ENCODE measurements around the gene EBF3. TPM values are rescaled to one million over a fixed set of nuclear protein-coding genes. Genes with fewer than 3 reads are reported as not detected.

The EBF3 gene
- total RNA-seq, 4 donors from 2014 or later, result 2.5 to 4.9 (median 4.6) TPM

DNA sequence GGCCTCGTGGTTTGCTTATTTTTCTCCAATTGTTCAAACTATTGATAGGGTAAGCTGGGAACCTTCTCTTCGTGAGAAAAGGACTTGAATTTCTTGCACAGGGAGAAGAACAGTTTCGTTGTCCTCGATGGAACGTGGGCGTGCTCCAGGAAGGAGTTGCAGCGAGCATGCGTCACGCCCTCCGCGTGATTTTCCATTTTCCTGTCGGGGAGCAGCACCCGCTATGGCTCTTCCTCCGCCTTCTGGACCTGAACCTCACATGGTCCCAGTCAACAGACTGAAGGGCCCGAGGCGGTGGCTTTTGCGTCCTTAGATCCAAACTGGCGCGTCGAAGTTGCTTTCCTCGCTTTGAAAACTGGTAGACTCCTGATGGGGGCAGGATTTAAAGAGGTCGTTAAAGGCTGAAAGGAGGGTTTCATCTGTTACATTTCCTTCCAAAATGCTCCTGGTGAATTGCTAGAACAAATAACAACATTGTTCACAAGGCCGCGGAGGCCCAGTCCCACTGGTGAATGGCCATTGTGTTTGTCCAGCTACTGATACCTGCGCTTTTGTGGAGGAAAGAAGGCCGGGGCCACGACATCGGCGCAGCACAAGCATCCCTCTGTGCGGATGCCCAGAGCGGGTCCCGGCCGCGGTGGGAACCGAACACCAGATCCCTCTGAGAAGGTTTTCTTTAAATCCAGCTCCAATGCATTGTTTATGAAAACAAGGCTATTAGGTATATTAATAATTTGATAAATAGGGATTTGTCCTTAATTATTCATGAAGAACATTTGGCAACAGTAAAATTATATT lies 75.9 kb downstream of the EBF3 start:
- ATAC-seq, result no peak
- WGBS, 2 donors (ENCODE audit: low coverage in 1 of 2), result 83 to 93% methylated on average over 2 to 29 of the region's 35 CpGs
- Histone ChIP-seq H3K4me3 (no peak overlapping the region), H3K36me3 (no peaks in the 10 kb centered on the region), H3K27ac (no peak overlapping the region), H3K9me3 (no peaks in the 10 kb centered on the region), H3K4me1 (no peaks in the 10 kb centered on the region), H3K27me3 (peaks cover 27% of the 10 kb centered on the region)
- TF ChIP-seq POLR2A (IDR thresholded peaks at IDR 0.05), result no peak
- TF ChIP-seq, protein P1, sequence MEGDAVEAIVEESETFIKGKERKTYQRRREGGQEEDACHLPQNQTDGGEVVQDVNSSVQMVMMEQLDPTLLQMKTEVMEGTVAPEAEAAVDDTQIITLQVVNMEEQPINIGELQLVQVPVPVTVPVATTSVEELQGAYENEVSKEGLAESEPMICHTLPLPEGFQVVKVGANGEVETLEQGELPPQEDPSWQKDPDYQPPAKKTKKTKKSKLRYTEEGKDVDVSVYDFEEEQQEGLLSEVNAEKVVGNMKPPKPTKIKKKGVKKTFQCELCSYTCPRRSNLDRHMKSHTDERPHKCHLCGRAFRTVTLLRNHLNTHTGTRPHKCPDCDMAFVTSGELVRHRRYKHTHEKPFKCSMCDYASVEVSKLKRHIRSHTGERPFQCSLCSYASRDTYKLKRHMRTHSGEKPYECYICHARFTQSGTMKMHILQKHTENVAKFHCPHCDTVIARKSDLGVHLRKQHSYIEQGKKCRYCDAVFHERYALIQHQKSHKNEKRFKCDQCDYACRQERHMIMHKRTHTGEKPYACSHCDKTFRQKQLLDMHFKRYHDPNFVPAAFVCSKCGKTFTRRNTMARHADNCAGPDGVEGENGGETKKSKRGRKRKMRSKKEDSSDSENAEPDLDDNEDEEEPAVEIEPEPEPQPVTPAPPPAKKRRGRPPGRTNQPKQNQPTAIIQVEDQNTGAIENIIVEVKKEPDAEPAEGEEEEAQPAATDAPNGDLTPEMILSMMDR (IDR thresholded peaks at IDR 0.05), result no peak
- TF ChIP-seq POLR2AphosphoS5 (IDR thresholded peaks at IDR 0.05), result no peak
- no peak for TF ChIP-seq EP300 (IDR thresholded peaks at IDR 0.05)

DNA sequence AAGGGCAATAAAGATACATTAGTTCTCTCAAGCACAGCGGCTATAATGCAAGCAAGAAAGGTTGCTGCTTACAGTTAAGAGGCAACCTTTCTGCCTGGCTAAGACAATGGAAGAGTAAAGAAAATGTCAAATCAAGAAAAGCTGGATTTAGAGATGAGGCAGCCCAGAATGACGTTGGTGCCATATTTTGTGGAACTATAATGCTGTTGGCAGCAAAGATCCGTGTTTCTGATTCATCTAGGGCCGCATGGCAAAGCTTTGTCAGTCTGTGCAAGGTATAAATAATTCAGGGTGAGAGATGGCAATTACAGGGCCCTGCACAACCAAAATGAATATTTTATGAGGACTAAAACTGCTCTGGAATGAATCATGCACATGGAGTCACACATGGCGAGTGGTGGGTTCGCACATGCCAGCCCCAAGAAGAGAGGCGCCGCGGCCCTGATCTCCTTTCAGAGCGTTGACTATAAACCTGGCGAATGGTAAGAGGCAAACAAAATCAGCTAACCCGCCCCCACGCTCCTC lies 76.6 kb downstream of the EBF3 start:
- no peak for ATAC-seq
- no peaks in the 10 kb centered on the region for H3K4me1 ChIP-seq
- WGBS, 2 donors (ENCODE audit: low coverage in 1 of 2), result 86 to 89% methylated on average over 4 to 13 of the region's 13 CpGs

DNA sequence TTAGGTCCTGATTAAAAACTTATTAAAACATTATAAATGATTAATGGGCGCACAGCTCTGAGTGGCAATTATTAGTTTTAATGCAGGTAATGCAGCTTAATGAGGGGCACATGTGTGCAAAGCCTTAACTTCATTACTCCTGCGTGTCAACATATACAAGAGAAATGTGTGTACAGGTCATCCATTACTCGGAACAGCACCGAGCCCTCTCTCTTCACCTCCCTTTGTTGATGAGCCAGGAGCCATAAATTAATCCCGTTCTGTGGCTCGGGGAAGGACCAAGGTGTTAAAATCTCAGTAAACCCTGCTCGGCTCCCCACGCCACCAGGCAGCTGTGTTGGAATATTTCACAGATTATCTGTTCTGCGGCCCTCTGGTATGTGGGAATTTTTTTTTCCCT lies 77.8 kb downstream of the EBF3 start:
- TF ChIP-seq EP300 (IDR thresholded peaks at IDR 0.05) (no peak), POLR2AphosphoS5 (IDR thresholded peaks at IDR 0.05) (no peak), POLR2A (IDR thresholded peaks at IDR 0.05) (no peak)
- TF ChIP-seq, protein P1 (IDR thresholded peaks at IDR 0.05), result no peak
- Histone ChIP-seq H3K9me3 (no peaks in the 10 kb centered on the region), H3K27ac (no peak overlapping the region), H3K4me3 (no peak overlapping the region), H3K36me3 (no peaks in the 10 kb centered on the region), H3K27me3 (peaks cover 21% of the 10 kb centered on the region), H3K4me1 (no peaks in the 10 kb centered on the region)
- WGBS, 2 donors (ENCODE audit: low coverage in 1 of 2), result 67 to 79% methylated on average over 9 of the region's 9 CpGs
- ATAC-seq, result no peak

More for the DNA sequence above, 76.6 kb downstream of the EBF3 start:
- no peaks in the 10 kb centered on the region for H3K9me3 ChIP-seq
- no peak overlapping the region for H3K27ac ChIP-seq
- H3K27me3 ChIP-seq, result peaks cover 21% of the 10 kb centered on the region
- no peaks in the 10 kb centered on the region for H3K36me3 ChIP-seq
- no peak overlapping the region for H3K4me3 ChIP-seq
- TF ChIP-seq, protein P1 (IDR thresholded peaks at IDR 0.05), result no peak
- TF ChIP-seq EP300 (IDR thresholded peaks at IDR 0.05), result no peak
- TF ChIP-seq POLR2A (IDR thresholded peaks at IDR 0.05), result no peak
- no peak for TF ChIP-seq POLR2AphosphoS5 (IDR thresholded peaks at IDR 0.05)

DNA sequence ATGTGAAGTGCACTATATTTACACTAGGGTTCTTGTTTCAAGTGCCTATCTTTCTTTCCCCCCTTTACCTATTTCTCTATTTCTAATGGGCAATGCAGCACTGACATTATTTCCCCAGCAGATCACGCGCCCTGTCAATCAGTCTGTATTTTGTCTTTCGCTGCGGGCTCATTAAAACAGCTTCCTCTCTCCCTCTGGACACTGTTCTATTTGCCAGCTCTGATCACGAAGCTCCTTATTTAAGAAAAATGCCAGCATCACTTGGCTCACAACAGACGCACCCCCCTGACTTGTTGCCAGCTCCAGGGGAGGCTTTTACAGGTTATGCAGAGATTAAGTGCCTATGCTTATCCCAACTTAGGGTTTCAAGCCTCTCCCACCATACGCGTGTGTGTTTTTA lies 78.5 kb downstream of the EBF3 start:
- H3K4me3 ChIP-seq, result no peak overlapping the region
- TF ChIP-seq, protein P1 (IDR thresholded peaks at IDR 0.05), result no peak
- TF ChIP-seq EP300 (IDR thresholded peaks at IDR 0.05) (no peak), POLR2A (IDR thresholded peaks at IDR 0.05) (no peak), POLR2AphosphoS5 (IDR thresholded peaks at IDR 0.05) (no peak)
- no peak overlapping the region for H3K27ac ChIP-seq
- WGBS, 2 donors (ENCODE audit: low coverage in 1 of 2), result 83 to 88% methylated on average over 3 to 8 of the region's 8 CpGs
- H3K9me3 ChIP-seq, result no peaks in the 10 kb centered on the region
- H3K27me3 ChIP-seq, result peaks cover 21% of the 10 kb centered on the region
- H3K36me3 ChIP-seq, result no peaks in the 10 kb centered on the region
- no peak for ATAC-seq
- H3K4me1 ChIP-seq, result no peaks in the 10 kb centered on the region
